ENCODE results near the gene NID1. TPM values are rescaled to one million over a fixed set of nuclear protein-coding genes. Genes with fewer than 3 reads are reported as not detected.
A peak's percentile ranks its signal among the peaks of the same experiment; 100 is the strongest.
"Not testable (repeated sequence)": the region's sequence is repeated elsewhere in the genome, so short reads cannot be mapped to it uniquely, and the experiment has no call there.

The NID1 gene
- total RNA-seq, 1 donor from 2014 or later = 0.61 TPM

DNA sequence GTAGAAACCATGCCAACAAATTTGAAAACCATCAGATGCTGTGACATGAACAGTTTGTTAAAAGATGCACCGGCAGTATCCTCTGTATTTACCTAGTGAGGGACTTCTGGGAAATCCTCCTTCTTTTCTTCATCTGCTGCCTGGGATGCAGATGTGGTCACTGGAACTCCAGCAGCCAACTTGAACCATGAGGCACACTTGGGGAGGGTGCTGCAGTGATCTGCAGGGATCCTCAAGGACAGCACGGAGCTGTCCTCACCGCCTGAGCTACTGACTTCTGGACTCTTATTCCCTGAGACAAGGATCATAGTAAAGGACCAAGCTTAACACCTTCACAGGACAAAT, 19.5 kb upstream of the NID1 start:
- Mint-ChIP-seq H3K9me3 (no peaks in the 10 kb centered on the region), H3K27me3 (peaks cover 4% of the 10 kb centered on the region), H3K36me3 (ENCODE audit: low read depth) (no peaks in the 10 kb centered on the region), H3K4me1 (peaks cover 10% of the 10 kb centered on the region), H3K4me3 (no peak overlapping the region), H3K27ac (no peak overlapping the region)
- intact Hi-C loops (cut with micrococcal nuclease) = no loop called here
- no peak for DNase-seq

DNA sequence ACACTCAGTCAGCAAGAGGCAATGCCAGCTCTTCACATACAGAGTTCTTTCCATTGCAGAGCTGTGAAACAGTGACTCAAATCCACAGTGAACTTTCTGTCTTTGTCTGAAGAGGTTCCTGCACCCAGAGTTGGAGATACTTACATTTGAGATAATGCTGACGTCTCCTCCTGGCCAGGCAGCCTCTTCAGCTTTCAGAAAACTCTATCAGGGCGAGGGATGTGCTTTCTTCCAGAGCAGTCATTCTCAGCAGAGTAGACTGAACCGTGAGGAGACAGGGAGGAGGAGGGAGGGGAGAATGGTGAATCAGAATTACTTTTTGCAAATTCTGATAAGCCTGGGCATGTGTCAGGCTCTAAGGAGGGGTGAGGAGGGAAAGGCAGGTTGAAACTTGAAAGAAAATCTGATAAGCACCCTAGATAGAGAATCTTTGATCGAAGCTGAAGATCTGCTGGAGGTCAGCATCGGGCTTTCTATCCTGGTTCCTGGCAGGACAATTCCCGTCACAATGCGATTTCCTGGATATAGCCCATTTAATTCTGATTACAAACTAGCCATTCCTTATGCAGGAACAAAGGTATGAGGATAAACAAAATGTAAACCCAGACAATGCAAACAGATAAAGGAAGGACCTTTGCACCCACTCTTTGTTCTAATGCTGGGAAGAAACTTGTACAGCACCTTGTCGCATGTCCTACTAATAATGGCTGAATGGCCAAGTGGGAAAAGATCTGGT, 18.9 kb upstream of the NID1 start:
- H3K4me3 Mint-ChIP-seq = no peak overlapping the region
- no peaks in the 10 kb centered on the region for H3K36me3 Mint-ChIP-seq (ENCODE audit: low read depth)
- H3K9me3 Mint-ChIP-seq = no peaks in the 10 kb centered on the region
- peaks cover 10% of the 10 kb centered on the region for H3K4me1 Mint-ChIP-seq
- intact Hi-C loops (cut with micrococcal nuclease) = no loop called here
- H3K27ac Mint-ChIP-seq = no peak overlapping the region
- H3K27me3 Mint-ChIP-seq = peaks cover 4% of the 10 kb centered on the region
- no peak for DNase-seq

DNA sequence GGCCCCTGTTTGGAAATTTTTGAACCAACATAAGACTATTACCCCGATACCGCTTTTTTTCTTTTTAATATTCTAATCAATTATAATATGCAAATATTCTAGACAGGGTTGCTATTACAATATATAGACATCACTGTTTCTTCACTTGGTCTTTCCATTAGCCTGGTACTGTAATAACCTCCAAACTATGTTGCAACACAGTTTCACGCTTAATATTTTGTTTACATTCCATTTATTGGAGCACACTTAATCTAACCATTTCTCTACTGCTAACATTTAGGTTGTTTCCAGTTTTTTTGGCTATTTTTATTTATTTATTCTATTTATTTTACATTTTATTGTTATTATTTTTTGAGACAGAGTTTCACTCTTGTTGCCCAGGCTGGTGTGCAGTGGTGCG, 17.6 kb upstream of the NID1 start:
- Mint-ChIP-seq H3K36me3 (ENCODE audit: low read depth) (no peaks in the 10 kb centered on the region), H3K27ac (no peak overlapping the region), H3K27me3 (peaks cover 3% of the 10 kb centered on the region), H3K9me3 (no peaks in the 10 kb centered on the region), H3K4me3 (no peak overlapping the region), H3K4me1 (peaks cover 10% of the 10 kb centered on the region)
- intact Hi-C loops (cut with micrococcal nuclease) = no loop called here
- no peak for DNase-seq

DNA sequence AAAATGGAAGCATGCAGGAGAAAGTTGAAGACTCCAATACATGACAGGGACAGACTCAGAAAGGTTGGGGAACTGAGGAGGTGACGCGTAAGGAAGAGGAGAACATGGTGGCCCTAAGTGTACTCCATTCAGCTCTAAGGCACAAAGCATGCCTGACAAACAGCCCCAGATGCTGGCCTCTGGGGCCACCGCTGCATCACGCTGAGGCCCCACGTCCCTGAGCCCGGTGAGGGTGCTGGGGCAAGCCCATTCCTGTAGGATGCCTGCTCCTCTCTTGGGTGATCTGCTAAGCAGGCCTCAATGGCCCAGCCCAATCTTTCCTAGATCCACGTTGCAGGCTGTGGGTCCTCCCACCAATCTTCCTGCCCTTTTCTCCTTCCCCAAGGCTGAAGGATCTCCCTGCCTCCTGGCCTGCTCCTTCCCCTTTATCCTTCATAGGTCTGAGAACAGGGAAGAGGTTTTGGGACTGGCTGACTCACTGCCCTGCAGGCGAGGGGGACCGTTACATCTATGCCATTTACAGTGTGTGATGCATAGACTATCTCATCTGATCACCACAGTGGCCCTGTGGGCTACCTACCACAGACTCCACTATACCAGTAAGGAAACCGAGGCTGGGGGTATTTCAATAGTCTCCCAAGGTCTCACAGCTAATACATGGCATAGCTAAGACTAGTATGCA, 16.8 kb upstream of the NID1 start:
- intact Hi-C loops (cut with micrococcal nuclease) = no loop called here
- no peak for DNase-seq
- no peaks in the 10 kb centered on the region for H3K36me3 Mint-ChIP-seq (ENCODE audit: low read depth)
- H3K4me3 Mint-ChIP-seq = no peak overlapping the region
- no peak overlapping the region for H3K27ac Mint-ChIP-seq
- H3K4me1 Mint-ChIP-seq = peaks cover 10% of the 10 kb centered on the region
- no peaks in the 10 kb centered on the region for H3K9me3 Mint-ChIP-seq
- peaks cover 4% of the 10 kb centered on the region for H3K27me3 Mint-ChIP-seq

DNA sequence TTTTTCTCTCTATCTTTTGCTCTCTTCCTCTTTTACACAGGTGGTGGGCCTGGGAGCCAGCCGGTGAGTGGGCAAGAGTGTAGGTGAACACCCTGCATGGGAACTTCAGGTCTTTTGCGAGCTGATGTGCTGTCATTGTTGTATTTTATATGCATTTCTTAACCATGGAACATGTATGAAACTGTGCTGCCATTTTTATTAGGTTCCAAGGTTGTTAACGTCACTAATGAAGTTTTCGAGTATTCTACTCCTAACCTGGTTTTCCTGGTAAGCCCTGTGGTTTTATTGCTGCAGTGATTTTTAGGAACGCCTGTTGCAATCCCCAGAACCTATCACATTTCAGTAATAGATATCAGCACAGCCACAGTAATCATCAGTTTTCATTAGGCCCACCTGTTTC, 14.8 kb upstream of the NID1 start:
- DNase-seq = no peak
- Mint-ChIP-seq H3K36me3 (ENCODE audit: low read depth) (no peaks in the 10 kb centered on the region), H3K4me1 (peaks cover 7% of the 10 kb centered on the region), H3K27ac (no peak overlapping the region), H3K27me3 (peaks cover 13% of the 10 kb centered on the region), H3K9me3 (no peaks in the 10 kb centered on the region), H3K4me3 (no peak overlapping the region)
- intact Hi-C loops (cut with micrococcal nuclease) = no loop called here

DNA sequence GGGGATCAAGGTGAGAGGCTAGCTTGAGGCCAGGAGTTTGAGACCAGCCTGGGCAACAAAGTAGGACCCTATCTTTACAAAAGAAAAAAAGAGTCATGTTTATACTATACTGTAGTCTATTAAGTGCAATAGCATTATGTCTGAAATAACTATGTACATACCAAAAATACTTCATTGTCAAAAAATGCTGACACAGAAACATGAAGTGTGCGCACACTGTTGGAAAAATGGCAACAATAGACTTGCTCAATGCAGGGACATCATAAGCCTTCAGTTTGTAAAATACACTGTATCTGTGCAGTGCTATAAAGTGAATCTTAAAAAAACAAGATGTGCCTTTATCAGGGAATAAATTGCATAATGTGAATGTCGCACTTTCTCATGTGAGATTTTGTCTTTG, 14.1 kb upstream of the NID1 start:
- no peak for DNase-seq
- intact Hi-C loops (cut with micrococcal nuclease) = no loop called here
- Mint-ChIP-seq H3K36me3 (ENCODE audit: low read depth) (no peaks in the 10 kb centered on the region), H3K27ac (no peak overlapping the region), H3K9me3 (no peaks in the 10 kb centered on the region), H3K27me3 (peaks cover 13% of the 10 kb centered on the region), H3K4me3 (no peak overlapping the region), H3K4me1 (peaks cover 7% of the 10 kb centered on the region)

DNA sequence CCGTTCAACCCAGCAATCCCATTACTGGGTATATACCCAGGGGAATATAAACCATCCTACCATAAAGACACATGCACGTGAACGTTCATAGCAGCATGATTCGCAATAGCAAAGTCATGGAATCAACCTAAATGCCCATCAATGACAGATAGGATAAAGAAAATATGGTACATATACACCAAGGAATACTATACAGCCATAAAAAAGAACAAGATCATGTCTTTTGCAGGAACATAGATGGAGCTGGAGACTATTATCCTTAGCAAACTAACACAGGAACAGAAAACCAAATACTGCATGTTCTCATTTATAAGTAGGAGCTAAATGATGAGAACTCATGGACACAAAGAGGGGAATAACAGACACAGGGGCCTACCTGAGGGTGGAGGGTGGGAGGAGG, 13.2 kb upstream of the NID1 start:
- peaks cover 12% of the 10 kb centered on the region for H3K27me3 Mint-ChIP-seq
- DNase-seq; H3K9me3 Mint-ChIP-seq; H3K4me1 Mint-ChIP-seq; H3K27ac Mint-ChIP-seq; H3K36me3 Mint-ChIP-seq (ENCODE audit: low read depth); H3K4me3 Mint-ChIP-seq; intact Hi-C loops (cut with micrococcal nuclease): not testable (repeated sequence)

DNA sequence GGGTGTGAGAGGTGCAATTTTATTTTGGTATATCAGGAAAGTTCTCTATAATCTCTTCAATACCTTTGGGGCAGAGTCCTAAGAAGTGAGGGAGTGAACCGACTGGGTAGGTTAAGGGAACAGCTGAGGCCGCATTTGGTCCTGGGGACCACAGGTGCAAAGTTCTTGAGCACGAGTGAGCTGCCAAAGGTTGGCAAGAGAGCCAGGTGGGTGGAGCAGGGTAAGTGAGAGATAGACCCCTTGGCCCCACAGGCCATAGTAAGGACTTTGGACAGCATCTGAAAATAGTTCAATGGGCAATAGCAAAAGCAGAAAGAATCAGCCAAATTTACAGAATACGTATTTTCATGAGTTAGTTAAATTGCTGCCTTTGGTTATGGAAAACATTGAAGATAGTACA, 11.0 kb upstream of the NID1 start:
- H3K4me1 Mint-ChIP-seq = no peaks in the 10 kb centered on the region
- intact Hi-C loops (cut with micrococcal nuclease) = no loop called here
- peaks cover 22% of the 10 kb centered on the region for H3K27me3 Mint-ChIP-seq
- no peak for DNase-seq
- H3K4me3 Mint-ChIP-seq = no peak overlapping the region
- no peaks in the 10 kb centered on the region for H3K9me3 Mint-ChIP-seq
- H3K27ac Mint-ChIP-seq = no peak overlapping the region
- no peaks in the 10 kb centered on the region for H3K36me3 Mint-ChIP-seq (ENCODE audit: low read depth)

DNA sequence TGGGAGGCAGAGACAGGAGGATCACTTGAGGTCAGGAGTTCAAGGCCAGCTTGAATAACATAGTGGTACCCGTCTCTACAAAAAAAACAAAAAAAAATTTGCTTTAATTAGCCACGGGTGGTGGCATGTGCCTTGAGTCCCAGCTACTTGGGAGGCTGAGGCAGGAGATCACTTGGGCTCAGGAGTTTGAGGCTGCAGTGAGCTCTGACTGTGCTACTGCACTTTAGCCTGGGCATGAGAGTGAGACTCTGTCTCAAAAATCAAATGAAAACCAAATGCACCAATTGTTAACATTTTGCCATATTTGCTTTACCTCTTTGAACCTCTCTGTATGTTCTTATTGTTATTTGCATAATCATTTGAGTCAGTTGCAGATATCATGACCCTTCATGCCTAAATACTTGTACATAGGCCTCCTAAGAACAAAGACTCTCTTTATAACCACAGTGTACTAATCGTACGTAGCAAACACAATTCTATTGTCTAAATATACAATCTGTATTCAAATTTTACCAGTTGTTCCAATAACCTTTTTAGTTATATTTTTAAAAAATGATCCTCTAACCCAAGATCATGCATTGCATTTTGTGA, 8.5 kb upstream of the NID1 start:
- no peaks in the 10 kb centered on the region for H3K4me1 Mint-ChIP-seq
- H3K9me3 Mint-ChIP-seq = no peaks in the 10 kb centered on the region
- DNase-seq = no peak
- no peak overlapping the region for H3K4me3 Mint-ChIP-seq
- H3K27me3 Mint-ChIP-seq = peaks cover 30% of the 10 kb centered on the region
- intact Hi-C loops (cut with micrococcal nuclease) = no loop called here
- H3K36me3 Mint-ChIP-seq (ENCODE audit: low read depth) = no peaks in the 10 kb centered on the region
- no peak overlapping the region for H3K27ac Mint-ChIP-seq

DNA sequence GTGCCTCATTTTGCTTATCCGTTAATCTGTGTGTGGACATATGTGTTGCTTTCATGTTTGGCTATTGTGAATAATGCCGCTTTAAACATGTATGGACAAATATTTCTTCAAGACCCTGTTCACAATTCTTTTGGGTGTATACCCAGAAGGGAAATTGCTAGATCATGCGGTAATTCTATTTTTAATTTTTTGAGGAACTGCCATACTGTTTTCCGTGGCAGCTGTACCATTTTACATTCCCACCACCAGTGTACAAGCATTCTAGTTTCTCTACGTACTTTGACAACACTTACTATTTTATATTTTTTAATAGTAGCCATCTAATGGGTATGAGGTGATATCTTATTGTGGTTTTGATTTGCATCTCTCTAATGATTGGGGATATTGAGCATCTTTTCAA, 7.1 kb upstream of the NID1 start:
- Mint-ChIP-seq H3K4me1 (peaks cover 7% of the 10 kb centered on the region), H3K4me3 (no peak overlapping the region), H3K27me3 (peaks cover 39% of the 10 kb centered on the region), H3K36me3 (ENCODE audit: low read depth) (no peaks in the 10 kb centered on the region), H3K27ac (no peak overlapping the region), H3K9me3 (no peaks in the 10 kb centered on the region)
- no peak for DNase-seq
- intact Hi-C loops (cut with micrococcal nuclease) = no loop called here

DNA sequence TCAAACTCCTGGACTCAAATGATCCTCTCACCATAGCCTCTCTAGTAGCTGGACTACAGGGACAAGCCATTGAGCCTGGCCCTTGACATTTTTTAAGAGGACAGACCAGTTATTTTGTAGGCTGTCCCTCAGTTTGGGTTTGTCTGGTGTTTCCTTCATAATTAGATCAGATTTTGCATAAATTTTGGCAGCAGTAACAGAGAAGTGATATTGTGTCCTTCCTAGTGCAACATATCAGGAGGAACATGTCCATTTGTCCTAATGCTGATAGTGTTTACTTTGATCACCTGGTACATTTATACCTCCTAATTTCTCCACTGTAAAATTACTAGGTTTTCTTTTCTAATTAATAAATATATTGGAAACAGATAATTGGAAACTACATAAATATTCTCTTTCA, 5.9 kb upstream of the NID1 start:
- no peaks in the 10 kb centered on the region for H3K9me3 Mint-ChIP-seq
- peaks cover 38% of the 10 kb centered on the region for H3K27me3 Mint-ChIP-seq
- H3K4me1 Mint-ChIP-seq = peaks cover 20% of the 10 kb centered on the region
- no peak overlapping the region for H3K27ac Mint-ChIP-seq
- no peak overlapping the region for H3K4me3 Mint-ChIP-seq
- intact Hi-C loops (cut with micrococcal nuclease) = no loop called here
- no peaks in the 10 kb centered on the region for H3K36me3 Mint-ChIP-seq (ENCODE audit: low read depth)
- DNase-seq = no peak

DNA sequence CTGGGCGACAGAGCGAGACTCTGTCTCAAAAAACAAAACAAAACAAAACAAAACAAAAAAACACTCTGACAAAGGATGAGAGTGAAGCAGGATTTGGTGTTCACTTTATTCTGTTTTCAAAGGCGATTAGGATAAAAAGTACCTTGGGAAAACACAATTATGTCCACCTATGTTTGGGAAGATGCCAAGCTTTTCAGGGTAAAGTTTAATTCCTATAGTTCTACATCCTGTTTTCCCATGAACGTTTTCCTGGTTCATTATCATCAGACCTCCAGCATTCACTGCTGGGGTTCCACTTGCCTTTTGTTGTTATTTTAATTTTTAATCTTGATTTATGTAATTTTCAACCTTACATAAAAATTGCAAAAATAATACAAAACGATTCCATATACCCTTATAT, 4.9 kb upstream of the NID1 start:
- H3K4me3 Mint-ChIP-seq = no peak overlapping the region
- peaks cover 23% of the 10 kb centered on the region for H3K4me1 Mint-ChIP-seq
- no peaks in the 10 kb centered on the region for H3K36me3 Mint-ChIP-seq (ENCODE audit: low read depth)
- no peaks in the 10 kb centered on the region for H3K9me3 Mint-ChIP-seq
- DNase-seq = no peak
- intact Hi-C loops (cut with micrococcal nuclease) = loop anchor here (5.0 kb wide), 1 partner anchor 72 kb away; no protein-coding TSS in a partner anchor
- H3K27ac Mint-ChIP-seq = no peak overlapping the region
- H3K27me3 Mint-ChIP-seq = peaks cover 42% of the 10 kb centered on the region

DNA sequence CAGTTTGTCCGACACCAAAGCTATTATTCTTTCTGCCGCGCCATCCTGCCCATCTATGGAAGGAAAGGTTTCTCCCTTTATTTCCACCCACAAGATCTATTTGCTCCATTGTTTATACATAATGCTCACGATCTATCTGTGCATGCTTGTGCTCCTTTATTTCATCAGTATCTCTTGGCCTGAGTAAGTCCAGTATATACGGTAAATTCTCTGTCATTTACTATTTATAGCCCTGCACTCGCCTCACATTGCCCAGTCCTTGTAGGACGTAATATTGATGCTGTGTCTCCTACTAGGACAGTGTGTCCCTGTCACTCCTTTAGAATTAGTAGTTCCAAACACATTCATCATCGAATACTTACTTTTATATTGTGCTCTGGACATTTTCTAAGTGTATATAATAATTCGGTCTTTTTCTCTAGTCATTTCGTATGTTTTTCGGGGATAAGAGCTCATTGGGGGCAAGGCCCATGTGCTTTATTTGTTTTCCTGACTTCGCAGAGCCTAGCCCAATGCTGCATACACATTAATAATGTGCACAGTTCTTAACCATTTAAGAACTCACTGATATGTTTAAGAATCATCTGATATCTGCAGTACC, 3.1 kb upstream of the NID1 start:
- Mint-ChIP-seq H3K36me3 (ENCODE audit: low read depth) (peaks cover 2% of the 10 kb centered on the region), H3K4me3 (no peak overlapping the region), H3K4me1 (peaks cover 24% of the 10 kb centered on the region), H3K27me3 (peaks cover 51% of the 10 kb centered on the region), H3K9me3 (no peaks in the 10 kb centered on the region), H3K27ac (no peak overlapping the region)
- DNase-seq = no peak
- intact Hi-C loops (cut with micrococcal nuclease) = loop anchor here (5.0 kb wide), 1 partner anchor 71 kb away; no protein-coding TSS in a partner anchor

DNA sequence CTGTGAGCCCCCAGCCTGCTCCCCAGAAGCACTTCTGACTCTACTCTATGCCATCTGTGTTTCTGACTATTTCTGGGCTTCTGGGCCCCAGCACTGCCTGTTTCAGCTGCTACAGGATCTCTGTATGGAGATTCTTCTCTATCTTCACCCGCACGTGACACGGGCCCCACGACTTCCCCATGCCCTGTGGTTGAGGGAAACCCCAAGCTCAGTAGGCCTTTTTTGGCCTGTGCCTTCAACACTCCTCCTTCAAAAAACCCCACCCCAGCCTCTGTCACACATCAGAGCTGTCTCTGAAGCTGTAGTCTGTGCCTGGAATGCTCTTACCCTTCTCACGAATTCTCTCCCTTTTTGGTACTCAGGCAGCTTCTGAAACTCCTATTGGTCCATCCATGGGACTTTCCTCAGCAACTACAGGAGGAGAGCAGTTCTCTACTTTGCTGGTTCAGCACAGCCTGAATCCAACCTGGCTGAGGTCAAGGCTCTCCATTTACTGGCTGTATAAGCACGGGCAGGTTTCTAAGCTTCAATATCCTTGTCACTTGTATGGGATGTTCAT, 2.0 kb upstream of the NID1 start:
- intact Hi-C loops (cut with micrococcal nuclease) = loop anchor here (5.0 kb wide), 1 partner anchor 70 kb away; no protein-coding TSS in a partner anchor
- peak overlapping the region; percentile 68 for H3K27ac Mint-ChIP-seq
- DNase-seq = peak; percentile 92
- peaks cover 24% of the 10 kb centered on the region for H3K4me1 Mint-ChIP-seq
- H3K36me3 Mint-ChIP-seq (ENCODE audit: low read depth) = peaks cover 2% of the 10 kb centered on the region
- peaks cover 55% of the 10 kb centered on the region for H3K27me3 Mint-ChIP-seq
- H3K4me3 Mint-ChIP-seq = peak overlapping the region; percentile 24
- H3K9me3 Mint-ChIP-seq = no peaks in the 10 kb centered on the region
